H9 (cell line): ENCODE results near the gene LGR5. TPM values are rescaled to one million over a fixed set of nuclear protein-coding genes. Genes with fewer than 3 reads are reported as not detected.

Experiments
- DNase-seq: peaks from one replicate; pipeline ENCODE4 v3.0.0-alpha.2; 2017
- H2AFZ ChIP-seq: one replicate; pipeline ENCODE4 v1.6.1; 2013; ENCODE audit warnings: mild to moderate bottlenecking, low read length, control low read depth, moderate library complexity
- H2AK5ac ChIP-seq: 2 replicates; pipeline ENCODE4 v1.6.1; 2013; ENCODE audit warnings: low read length, control low read depth, mixed read lengths; ENCODE audit not compliant: insufficient read length
- H2BK120ac ChIP-seq: one replicate; pipeline ENCODE4 v1.6.1; 2013; ENCODE audit warnings: low read depth, mild to moderate bottlenecking, low read length, control low read depth, inconsistent platforms; ENCODE audit not compliant: poor library complexity, severe bottlenecking
- H2BK12ac ChIP-seq: 2 replicates; pipeline ENCODE4 v1.6.1; 2013; ENCODE audit warnings: low read length, control low read depth, mixed read lengths, low read depth; ENCODE audit not compliant: insufficient read length
- H2BK15ac ChIP-seq: 2 replicates; pipeline ENCODE4 v1.6.1; 2013; ENCODE audit warnings: low read depth, low read length, control low read depth
- H2BK20ac ChIP-seq: one replicate; pipeline ENCODE4 v1.6.1; 2013; ENCODE audit warnings: low read depth, mild to moderate bottlenecking, low read length, control low read depth, inconsistent platforms; ENCODE audit not compliant: poor library complexity, severe bottlenecking
- H2BK5ac ChIP-seq: 2 replicates; pipeline ENCODE4 v1.6.1; 2013; ENCODE audit warnings: low read length, control low read depth, mixed read lengths; ENCODE audit not compliant: insufficient read length
- H3K14ac ChIP-seq: 2 replicates; pipeline ENCODE4 v1.6.1; 2013; ENCODE audit warnings: low read length, control low read depth; ENCODE audit not compliant: insufficient read depth
- H3K18ac ChIP-seq: 2 replicates; pipeline ENCODE4 v1.6.1; 2013; ENCODE audit warnings: low read depth, mild to moderate bottlenecking, mixed read lengths, low read length, control low read depth; ENCODE audit not compliant: insufficient read length
- H3K23ac ChIP-seq: 2 replicates; pipeline ENCODE4 v1.6.1; 2013; ENCODE audit warnings: low read length, control low read depth, mixed read lengths, low read depth; ENCODE audit not compliant: insufficient read length
- H3K23me2 ChIP-seq: 2 replicates; pipeline ENCODE4 v1.6.1; 2013; ENCODE audit warnings: low read depth, mild to moderate bottlenecking, mixed read lengths, low read length, control low read depth; ENCODE audit not compliant: insufficient read length, poor library complexity, severe bottlenecking
- H3K27ac ChIP-seq: 2 replicates; pipeline ENCODE4 v1.5.1; 2013; ENCODE audit warnings: low read length, control low read depth, mixed read lengths, low read depth; ENCODE audit not compliant: insufficient read length
- H3K27me3 ChIP-seq: 2 replicates; pipeline ENCODE4 v1.6.1; 2013; ENCODE audit warnings: low read length, control low read depth, inconsistent platforms; ENCODE audit not compliant: insufficient read depth
- H3K4ac ChIP-seq: 2 replicates; pipeline ENCODE4 v1.6.1; 2013; ENCODE audit warnings: low read depth, mild to moderate bottlenecking, control low read depth, inconsistent platforms, low read length, moderate library complexity
- H3K4me1 ChIP-seq: 2 replicates; pipeline ENCODE4 v1.6.1; 2013; ENCODE audit warnings: low read length, control low read depth, inconsistent platforms; ENCODE audit not compliant: insufficient read depth
- H3K4me2 ChIP-seq: 2 replicates; pipeline ENCODE4 v1.6.1; 2013; ENCODE audit warnings: low read length, control low read depth, mixed read lengths; ENCODE audit not compliant: insufficient read length, insufficient read depth
- H3K56ac ChIP-seq: 2 replicates; pipeline ENCODE4 v1.6.1; 2013; ENCODE audit warnings: low read depth, mild to moderate bottlenecking, mixed read lengths, low read length, control low read depth; ENCODE audit not compliant: insufficient read length
- H3K79me1 ChIP-seq: 2 replicates; pipeline ENCODE4 v1.6.1; 2013; ENCODE audit warnings: low read depth, mild to moderate bottlenecking, moderate library complexity, low read length, control low read depth, inconsistent platforms; ENCODE audit not compliant: insufficient read depth, poor library complexity, severe bottlenecking
- H3K79me2 ChIP-seq: 2 replicates; pipeline ENCODE4 v1.6.1; 2013; ENCODE audit warnings: low read length, control low read depth, inconsistent platforms; ENCODE audit not compliant: insufficient read depth
- H3K9ac ChIP-seq: 2 replicates; pipeline ENCODE4 v1.6.1; 2013; ENCODE audit warnings: low read length, control low read depth, mixed read lengths; ENCODE audit not compliant: insufficient read length; ENCODE audit errors: extremely low read depth
- H3K9me3 ChIP-seq: one replicate; pipeline ENCODE4 v1.6.1; 2013; ENCODE audit warnings: low read depth, low read length, inconsistent platforms; ENCODE audit not compliant: control insufficient read depth
- H3T11ph ChIP-seq: one replicate; pipeline ENCODE4 v1.6.1; 2013; ENCODE audit warnings: mild to moderate bottlenecking, low read length, control low read depth, inconsistent platforms
- H4K20me1 ChIP-seq: one replicate; pipeline ENCODE4 v1.6.1; 2013; ENCODE audit not compliant: control insufficient read depth, insufficient read length, insufficient read depth
- H4K5ac ChIP-seq: 2 replicates; pipeline ENCODE4 v1.6.1; 2013; ENCODE audit warnings: low read depth, mild to moderate bottlenecking, mixed read lengths, low read length, control low read depth; ENCODE audit not compliant: insufficient read length
- H4K8ac ChIP-seq: replicated peaks from 2 replicates; pipeline ENCODE4 v1.6.1; 2013; ENCODE audit warnings: low read length, control low read depth, mixed read lengths, low read depth; ENCODE audit not compliant: insufficient read length
- H4K91ac ChIP-seq: 2 replicates; pipeline ENCODE4 v1.6.1; 2013; ENCODE audit warnings: low read depth, mild to moderate bottlenecking, moderate library complexity, mixed read lengths, low read length, control low read depth; ENCODE audit not compliant: insufficient read length
- H3K27ac Mint-ChIP-seq, 3 experiments: 2 replicates in 2 of 3; 3 replicates in 1 of 3; pipeline ENCODE4 v1.8.0; 2020 to 2021; ENCODE audit warnings: mixed read lengths in 3 of 3, mild to moderate bottlenecking in 1 of 3, moderate library complexity in 1 of 3
- H3K27me3 Mint-ChIP-seq: 2 replicates; pipeline ENCODE4 v1.8.0; 2021; ENCODE audit warnings: low read depth, mild to moderate bottlenecking, moderate library complexity, mixed read lengths
- H3K36me3 Mint-ChIP-seq, 3 experiments: 2 replicates in 2 of 3; 3 replicates in 1 of 3; pipeline ENCODE4 v1.8.0; 2020 to 2021; ENCODE audit warnings: low read depth in 3 of 3, mixed read lengths in 3 of 3; ENCODE audit not compliant: insufficient read depth in 1 of 3
- H3K4me1 Mint-ChIP-seq, 2 experiments: 2 replicates each; pipeline ENCODE4 v1.8.0; 2020; ENCODE audit warnings: mixed read lengths in 2 of 2
- H3K4me3 Mint-ChIP-seq, 2 experiments: 2 replicates in 1 of 2; 3 replicates in 1 of 2; pipeline ENCODE4 v1.8.0; 2020 to 2021; ENCODE audit warnings: mild to moderate bottlenecking in 2 of 2, mixed read lengths in 2 of 2, moderate library complexity in 1 of 2
- H3K9me3 Mint-ChIP-seq, 2 experiments: 2 replicates in 1 of 2; 3 replicates in 1 of 2; pipeline ENCODE4 v1.8.0; 2020; ENCODE audit warnings: mild to moderate bottlenecking in 2 of 2, mixed read lengths in 2 of 2, moderate library complexity in 1 of 2
- CTCF ChIP-seq: fragments of 200-600 bp; sonication (generic); conservative IDR thresholded peaks from 3 replicates; pipeline ENCODE4 v1.8.0; 2021; ENCODE audit warnings: antibody characterized with exemption, mild to moderate bottlenecking
- WGBS: extraction: QIAGEN DNeasy Blood & Tissue Kit; methylation state at CpG from one replicate; pipeline ENCODE4 v1.1.7; 2013; ENCODE audit warnings: missing lambda C conversion rate, low lambda C conversion rate, mixed read lengths; ENCODE audit not compliant: insufficient read length; ENCODE audit errors: extremely low coverage; 5-methylcytosine and 5-hydroxymethylcytosine counted together
- total RNA-seq: library from RNA; stranded (reverse); gene quantifications from 2 replicates; pipeline ENCODE4 v1.2.1, GENCODE V29; 2021

LGR5 gene
- total RNA-seq, 1 experiment from 2014 or later: 0.09 TPM

- Histone ChIP-seq H3K4me1 (no peaks in the 10 kb centered on the region), H2BK15ac (no peak overlapping the region), H3K14ac (no peak overlapping the region), H3T11ph (no peak overlapping the region), H3K79me2 (no peaks in the 10 kb centered on the region), H4K8ac (no peak overlapping the region), H3K9ac (no peak overlapping the region), H2BK120ac (no peak overlapping the region), H2AK5ac (no peak overlapping the region), H3K27ac (no peak overlapping the region), H3K4ac (no peak overlapping the region), H2AFZ (no peak overlapping the region), H3K18ac (no peak overlapping the region), H4K5ac (no peak overlapping the region), H3K27me3 (no peaks in the 10 kb centered on the region), H4K91ac (no peak overlapping the region), H3K23me2 (no peaks in the 10 kb centered on the region), H3K23ac (no peak overlapping the region), H3K79me1 (no peaks in the 10 kb centered on the region), H2BK5ac (no peak overlapping the region), H2BK20ac (no peak overlapping the region), H3K56ac (no peak overlapping the region), H3K4me2 (no peak overlapping the region), H3K9me3 (no peaks in the 10 kb centered on the region), H4K20me1 (no peaks in the 10 kb centered on the region), H2BK12ac (no peak overlapping the region)
- no peak for TF ChIP-seq CTCF
- H3K36me3 Mint-ChIP-seq: no peaks in the 10 kb centered on the region
- DNase-seq: no peak
- WGBS: no CpG with 5 or more reads among the region's 3 CpGs
- H3K4me1 Mint-ChIP-seq: no peaks in the 10 kb centered on the region
- no peaks in the 10 kb centered on the region for H3K27me3 Mint-ChIP-seq
- no peaks in the 10 kb centered on the region for H3K9me3 Mint-ChIP-seq
- H3K27ac Mint-ChIP-seq: no peak overlapping the region
- H3K4me3 Mint-ChIP-seq: no peak overlapping the region
Observed at GRCh38 chr12:71509705-71510104, 70.1 kb downstream of the LGR5 start.
